Ectodermal cell (in vitro differentiated cells): Measurements from ENCODE around the gene KCNAB3.

Experiments
- H3K27ac ChIP-seq: 2 replicates; pipeline ENCODE4 v1.7.0; 2013; ENCODE audit warnings: mild to moderate bottlenecking, low read depth, low read length; ENCODE audit not compliant: insufficient read depth, poor library complexity, severe bottlenecking
- H3K27me3 ChIP-seq: 2 replicates; pipeline ENCODE4 v1.7.0; 2013; ENCODE audit warnings: mild to moderate bottlenecking, low read length; ENCODE audit not compliant: insufficient read depth, control insufficient read depth, poor library complexity, severe bottlenecking
- H3K36me3 ChIP-seq: one replicate; pipeline ENCODE4 v1.7.0; 2013; ENCODE audit warnings: low read length; ENCODE audit not compliant: control insufficient read depth, insufficient read depth
- H3K4me1 ChIP-seq: one replicate; pipeline ENCODE4 v1.7.0; 2013; ENCODE audit warnings: low read length; ENCODE audit not compliant: control insufficient read depth, insufficient read depth
- H3K4me3 ChIP-seq: 2 replicates; pipeline ENCODE4 v1.7.0; 2013; ENCODE audit warnings: low read depth, low read length, control low read depth; ENCODE audit not compliant: insufficient read depth
- H3K9me3 ChIP-seq: 2 replicates; pipeline ENCODE4 v1.7.0; 2013; ENCODE audit warnings: mild to moderate bottlenecking, low read length, moderate library complexity; ENCODE audit not compliant: control insufficient read depth
- WGBS, 2 experiments: methylation state at CpG; one replicate each; pipeline ENCODE4 v1.1.7; 2013; ENCODE audit warnings: missing lambda C conversion rate in 2 of 2; 5-methylcytosine and 5-hydroxymethylcytosine counted together

KCNAB3 gene

GRCh38 chr17:7909089-7909488, 20.6 kb downstream of the KCNAB3 start:
- no peaks in the 10 kb centered on the region for H3K36me3 ChIP-seq
- WGBS, 2 experiments: 93 to 97% methylated on average over 29 of the region's 29 CpGs
- H3K4me3 ChIP-seq: no peak overlapping the region
- no peaks in the 10 kb centered on the region for H3K4me1 ChIP-seq
- H3K27me3 ChIP-seq: peaks cover under 1% of the 10 kb centered on the region
- H3K9me3 ChIP-seq: no peaks in the 10 kb centered on the region
- H3K27ac ChIP-seq: no peak overlapping the region

GRCh38 chr17:7903154-7904103, 26.2 kb downstream of the KCNAB3 start:
- Histone ChIP-seq H3K27ac (peak overlapping the region; percentile 53), H3K27me3 (no peaks in the 10 kb centered on the region)
- WGBS, 2 experiments: 48 to 49% methylated on average over 22 of the region's 22 CpGs

GRCh38 chr17:7897773-7898172, 31.9 kb downstream of the KCNAB3 start:
- 85 to 86% methylated on average over 5 to 6 of the region's 6 CpGs for WGBS, 2 experiments
- H3K36me3 ChIP-seq: peaks cover 7% of the 10 kb centered on the region
- no peaks in the 10 kb centered on the region for H3K27me3 ChIP-seq
- no peak overlapping the region for H3K4me3 ChIP-seq
- H3K9me3 ChIP-seq: no peaks in the 10 kb centered on the region
- H3K4me1 ChIP-seq: peaks cover under 1% of the 10 kb centered on the region
- no peak overlapping the region for H3K27ac ChIP-seq

More at GRCh38 chr17:7903154-7904103, 26.2 kb downstream of the KCNAB3 start:
- peaks cover 13% of the 10 kb centered on the region for H3K4me1 ChIP-seq
- H3K36me3 ChIP-seq: peaks cover 4% of the 10 kb centered on the region
- H3K4me3 ChIP-seq: no peak overlapping the region
- no peaks in the 10 kb centered on the region for H3K9me3 ChIP-seq

GRCh38 chr17:7897090-7897489, 32.6 kb downstream of the KCNAB3 start:
- Histone ChIP-seq H3K36me3 (peaks cover 7% of the 10 kb centered on the region), H3K9me3 (no peaks in the 10 kb centered on the region), H3K4me3 (no peak overlapping the region), H3K4me1 (no peaks in the 10 kb centered on the region), H3K27ac (no peak overlapping the region), H3K27me3 (no peaks in the 10 kb centered on the region)
- 96% methylated on average over 13 of the region's 13 CpGs for WGBS, 2 experiments

GRCh38 chr17:7894866-7895265, 34.8 kb downstream of the KCNAB3 start:
- Histone ChIP-seq H3K27ac (no peak overlapping the region), H3K9me3 (no peaks in the 10 kb centered on the region), H3K36me3 (peaks cover 4% of the 10 kb centered on the region), H3K27me3 (no peaks in the 10 kb centered on the region), H3K4me1 (peaks cover 2% of the 10 kb centered on the region), H3K4me3 (no peak overlapping the region)
- WGBS, 2 experiments: 90 to 97% methylated on average over 8 of the region's 8 CpGs

GRCh38 chr17:7894226-7894625, 35.4 kb downstream of the KCNAB3 start:
- 92 to 94% methylated on average over 8 to 9 of the region's 9 CpGs for WGBS, 2 experiments
- Histone ChIP-seq H3K9me3 (no peaks in the 10 kb centered on the region), H3K4me3 (no peak overlapping the region), H3K27ac (no peak overlapping the region), H3K36me3 (peaks cover 4% of the 10 kb centered on the region), H3K4me1 (peaks cover 8% of the 10 kb centered on the region), H3K27me3 (no peaks in the 10 kb centered on the region)

GRCh38 chr17:7893187-7893880, 36.3 kb downstream of the KCNAB3 start:
- WGBS, 2 experiments: 94 to 96% methylated on average over 13 to 14 of the region's 15 CpGs
- no peak overlapping the region for H3K4me3 ChIP-seq
- peaks cover 4% of the 10 kb centered on the region for H3K36me3 ChIP-seq
- no peaks in the 10 kb centered on the region for H3K9me3 ChIP-seq
- no peak overlapping the region for H3K27ac ChIP-seq
- H3K4me1 ChIP-seq: peaks cover 17% of the 10 kb centered on the region
- no peaks in the 10 kb centered on the region for H3K27me3 ChIP-seq

- Histone ChIP-seq H3K4me3 (no peak overlapping the region), H3K27me3 (peaks cover 13% of the 10 kb centered on the region), H3K9me3 (no peaks in the 10 kb centered on the region), H3K4me1 (peaks cover 37% of the 10 kb centered on the region), H3K27ac (no peak overlapping the region), H3K36me3 (no peaks in the 10 kb centered on the region)
- 59 to 60% methylated on average over 11 of the region's 11 CpGs for WGBS, 2 experiments
Observed at GRCh38 chr17:7889166-7889955, 40.3 kb downstream of the KCNAB3 start.

- peaks cover 13% of the 10 kb centered on the region for H3K27me3 ChIP-seq
- WGBS, 2 experiments: 79 to 80% methylated on average over 18 of the region's 18 CpGs
- no peaks in the 10 kb centered on the region for H3K9me3 ChIP-seq
- no peaks in the 10 kb centered on the region for H3K36me3 ChIP-seq
- peak within 1 kb of the TSS; percentile 7 for H3K4me3 ChIP-seq
- H3K27ac ChIP-seq: no peak within 1 kb of the TSS
- H3K4me1 ChIP-seq: peaks cover 38% of the 10 kb centered on the region
Observed at GRCh38 chr17:7888184-7888920, 41.3 kb downstream of the KCNAB3 start, which contains the start of gene CHD3. Gene CHD3 (plus strand): TSS chr17:7888789. CDS start chr17:7889001, 212 bp downstream.
